ENCODE measurements around the gene KLF18.
"Not testable (repeated sequence)": the region's sequence is repeated elsewhere in the genome, so short reads cannot be mapped to it uniquely, and the experiment has no call there.

KLF18 gene

GRCh38 chr1:44147582-44147981 lies 6.2 kb upstream of the KLF18 start:
- no CpG with 5 or more reads among the region's 3 CpGs for WGBS (ENCODE audit: insufficient coverage, insufficient read length)

DNA sequence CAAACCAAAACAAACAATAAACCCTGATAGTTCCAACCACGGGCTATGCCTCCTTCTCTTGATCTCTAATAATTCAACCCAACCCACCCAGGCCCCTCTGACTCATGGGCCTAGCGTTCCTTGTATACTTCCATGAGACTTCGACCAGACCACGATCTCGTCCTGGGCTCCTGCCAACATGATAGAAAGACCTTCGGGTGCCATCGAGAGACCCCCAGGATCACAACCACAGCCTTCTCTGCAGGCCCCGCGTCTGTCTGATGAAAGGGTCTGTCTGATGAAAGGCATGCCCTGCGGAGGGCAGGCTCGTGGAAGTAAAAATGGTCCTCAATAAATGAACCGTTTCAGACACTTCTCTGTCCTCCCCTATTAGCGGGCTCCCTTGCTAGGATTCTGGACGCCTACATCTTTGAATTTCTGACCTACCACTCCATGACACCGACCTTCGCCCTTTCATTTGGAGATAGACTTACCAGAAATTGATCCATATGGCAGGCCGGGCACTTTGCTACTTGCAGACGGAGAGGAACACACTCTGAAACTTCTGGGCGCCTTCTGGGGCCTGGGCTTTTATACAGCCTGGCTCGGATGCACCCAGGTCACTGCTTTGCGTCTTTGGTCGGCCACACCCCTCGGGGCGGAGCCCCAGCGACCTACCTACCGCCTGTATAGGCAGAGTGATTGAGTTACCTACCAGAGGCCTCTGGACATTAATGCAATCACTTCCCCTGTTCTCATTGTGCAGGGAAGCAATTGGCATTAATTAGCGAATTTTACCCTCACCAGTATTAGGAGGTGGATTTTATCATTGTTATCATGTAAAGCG lies 5.3 kb upstream of the KLF18 start:
- 100% methylated on average over 1 of the region's 28 CpGs for WGBS (ENCODE audit: insufficient coverage, insufficient read length)
- Histone ChIP-seq H3K27ac (ENCODE audit: low read length) (no peak overlapping the region), H3K27me3 (ENCODE audit: control insufficient read depth, insufficient read depth, low read length) (no peaks in the 10 kb centered on the region), H3K4me1 (ENCODE audit: control insufficient read depth, insufficient read depth, low read length) (no peaks in the 10 kb centered on the region), H3K9me3 (ENCODE audit: control insufficient read depth, insufficient read depth, low read length) (peaks cover 1% of the 10 kb centered on the region; the same call in 1 of the 2 replicates), H3K36me3 (ENCODE audit: control insufficient read depth, insufficient read depth, low read length) (no peaks in the 10 kb centered on the region), H3K4me3 (ENCODE audit: low read length) (no peak overlapping the region)
- DNase-seq (ENCODE audit: low read depth, low spot score), result no peak

More at GRCh38 chr1:44147582-44147981, 6.2 kb upstream of the KLF18 start:
- Histone ChIP-seq H3K4me3 (ENCODE audit: low read length) (no peak overlapping the region), H3K9me3 (ENCODE audit: control insufficient read depth, insufficient read depth, low read length) (peaks cover 1% of the 10 kb centered on the region; the same call in 1 of the 2 replicates), H3K4me1 (ENCODE audit: control insufficient read depth, insufficient read depth, low read length) (no peaks in the 10 kb centered on the region), H3K27me3 (ENCODE audit: control insufficient read depth, insufficient read depth, low read length) (no peaks in the 10 kb centered on the region), H3K27ac (ENCODE audit: low read length) (no peak overlapping the region), H3K36me3 (ENCODE audit: control insufficient read depth, insufficient read depth, low read length) (no peaks in the 10 kb centered on the region)
- no peak for DNase-seq (ENCODE audit: low read depth, low spot score)

DNA sequence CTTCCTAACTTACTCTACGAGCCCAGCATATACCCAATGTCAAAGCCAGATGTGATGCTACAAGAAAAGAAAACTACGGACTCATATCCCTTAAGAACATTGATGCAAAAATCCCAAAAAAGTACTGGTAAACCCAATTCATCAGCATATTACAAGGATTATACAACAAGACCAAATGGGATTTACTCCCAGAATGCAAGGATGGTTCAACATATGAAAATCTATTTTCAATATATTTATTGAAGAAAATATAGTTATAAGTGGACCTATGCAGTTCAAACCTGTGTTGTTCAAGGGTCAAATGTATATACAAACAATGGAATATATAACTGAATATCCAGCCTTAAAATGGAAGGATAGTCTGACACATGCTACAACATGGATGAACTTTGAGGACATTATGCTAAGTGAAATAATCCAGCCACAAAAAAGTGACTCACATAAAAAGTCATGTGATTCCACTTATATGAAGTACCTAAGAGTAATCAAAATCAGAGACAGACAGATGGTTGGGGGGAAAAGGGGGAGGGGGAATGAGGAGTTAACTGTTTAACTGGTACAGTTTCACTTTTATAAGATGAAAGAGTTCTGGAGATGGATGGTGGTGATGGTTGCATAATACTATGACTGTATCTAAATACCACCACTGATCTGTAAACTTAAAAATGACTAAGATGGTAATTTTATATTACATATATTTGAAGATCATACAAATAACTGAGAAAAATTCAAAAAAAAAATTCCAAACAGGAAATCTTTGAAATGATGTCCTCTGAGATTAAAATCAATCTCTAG lies 3.7 kb upstream of the KLF18 start:
- H3K4me1 ChIP-seq (ENCODE audit: control insufficient read depth, insufficient read depth, low read length), result no peaks in the 10 kb centered on the region
- no peaks in the 10 kb centered on the region for H3K27me3 ChIP-seq (ENCODE audit: control insufficient read depth, insufficient read depth, low read length)
- WGBS (ENCODE audit: insufficient coverage, insufficient read length), result no CpG with 5 or more reads among the region's 2 CpGs
- DNase-seq (ENCODE audit: low read depth, low spot score), result no peak
- no peak overlapping the region for H3K27ac ChIP-seq (ENCODE audit: low read length)
- H3K36me3 ChIP-seq (ENCODE audit: control insufficient read depth, insufficient read depth, low read length), result no peaks in the 10 kb centered on the region
- no peak overlapping the region for H3K4me3 ChIP-seq (ENCODE audit: low read length)
- peaks cover 1% of the 10 kb centered on the region; the same call in 1 of the 2 replicates for H3K9me3 ChIP-seq (ENCODE audit: control insufficient read depth, insufficient read depth, low read length)

GRCh38 chr1:44139565-44139964 lies 1.9 kb downstream of the KLF18 start:
- not testable (repeated sequence) for H3K9me3 ChIP-seq (ENCODE audit: control insufficient read depth, insufficient read depth, low read length); H3K36me3 ChIP-seq (ENCODE audit: control insufficient read depth, insufficient read depth, low read length); H3K27me3 ChIP-seq (ENCODE audit: control insufficient read depth, insufficient read depth, low read length); H3K27ac ChIP-seq (ENCODE audit: low read length); H3K4me3 ChIP-seq (ENCODE audit: low read length); H3K4me1 ChIP-seq (ENCODE audit: control insufficient read depth, insufficient read depth, low read length); DNase-seq (ENCODE audit: low read depth, low spot score)
- no CpG with 5 or more reads among the region's 8 CpGs for WGBS (ENCODE audit: insufficient coverage, insufficient read length)

GRCh38 chr1:44138239-44138638 lies 3.2 kb downstream of the KLF18 start:
- no peaks in the 10 kb centered on the region for H3K4me1 ChIP-seq (ENCODE audit: control insufficient read depth, insufficient read depth, low read length)
- H3K27me3 ChIP-seq (ENCODE audit: control insufficient read depth, insufficient read depth, low read length), result no peaks in the 10 kb centered on the region
- no peak overlapping the region for H3K4me3 ChIP-seq (ENCODE audit: low read length)
- no peaks in the 10 kb centered on the region for H3K36me3 ChIP-seq (ENCODE audit: control insufficient read depth, insufficient read depth, low read length)
- no CpG with 5 or more reads among the region's 3 CpGs for WGBS (ENCODE audit: insufficient coverage, insufficient read length)
- DNase-seq (ENCODE audit: low read depth, low spot score), result no peak
- no peaks in the 10 kb centered on the region for H3K9me3 ChIP-seq (ENCODE audit: control insufficient read depth, insufficient read depth, low read length)
- no peak overlapping the region for H3K27ac ChIP-seq (ENCODE audit: low read length)

GRCh38 chr1:44135886-44136285 lies 5.5 kb downstream of the KLF18 start:
- H3K4me3 ChIP-seq (ENCODE audit: low read length), result no peak overlapping the region
- no peaks in the 10 kb centered on the region for H3K36me3 ChIP-seq (ENCODE audit: control insufficient read depth, insufficient read depth, low read length)
- no peak overlapping the region for H3K27ac ChIP-seq (ENCODE audit: low read length)
- H3K27me3 ChIP-seq (ENCODE audit: control insufficient read depth, insufficient read depth, low read length), result no peaks in the 10 kb centered on the region
- DNase-seq (ENCODE audit: low read depth, low spot score), result no peak
- H3K9me3 ChIP-seq (ENCODE audit: control insufficient read depth, insufficient read depth, low read length), result no peaks in the 10 kb centered on the region
- no CpG with 5 or more reads among the region's 2 CpGs for WGBS (ENCODE audit: insufficient coverage, insufficient read length)
- no peaks in the 10 kb centered on the region for H3K4me1 ChIP-seq (ENCODE audit: control insufficient read depth, insufficient read depth, low read length)

GRCh38 chr1:44134071-44134920 lies 7.1 kb downstream of the KLF18 start:
- no peaks in the 10 kb centered on the region for H3K36me3 ChIP-seq (ENCODE audit: control insufficient read depth, insufficient read depth, low read length)
- H3K4me1 ChIP-seq (ENCODE audit: control insufficient read depth, insufficient read depth, low read length), result no peaks in the 10 kb centered on the region
- H3K27me3 ChIP-seq (ENCODE audit: control insufficient read depth, insufficient read depth, low read length), result no peaks in the 10 kb centered on the region
- H3K4me3 ChIP-seq (ENCODE audit: low read length), result no peak overlapping the region
- no peak overlapping the region for H3K27ac ChIP-seq (ENCODE audit: low read length)
- no peak for DNase-seq (ENCODE audit: low read depth, low spot score)
- H3K9me3 ChIP-seq (ENCODE audit: control insufficient read depth, insufficient read depth, low read length), result no peaks in the 10 kb centered on the region
- no CpG with 5 or more reads among the region's 19 CpGs for WGBS (ENCODE audit: insufficient coverage, insufficient read length)

DNA sequence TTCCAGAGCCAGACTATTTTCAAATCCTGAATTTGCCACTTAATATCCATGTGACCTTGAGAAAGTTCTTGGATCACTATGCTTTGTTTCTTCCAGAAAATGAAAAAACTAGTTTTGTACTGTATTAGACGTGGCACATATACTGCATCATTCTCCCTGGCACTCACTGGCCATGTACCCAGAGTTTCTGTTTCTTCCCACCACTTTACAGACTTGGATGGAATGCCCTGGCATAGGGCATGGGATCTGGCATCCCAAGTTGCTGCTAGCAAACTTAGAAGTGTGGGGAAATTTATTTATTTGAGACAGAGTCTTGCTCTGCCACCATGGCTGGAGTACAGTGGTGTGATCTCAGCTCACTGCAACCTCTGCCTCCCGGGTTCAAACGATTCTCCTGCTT lies 10.0 kb downstream of the KLF18 start:
- no CpG with 5 or more reads among the region's 3 CpGs for WGBS (ENCODE audit: insufficient coverage, insufficient read length)
- Histone ChIP-seq H3K9me3 (ENCODE audit: control insufficient read depth, insufficient read depth, low read length) (no peaks in the 10 kb centered on the region), H3K36me3 (ENCODE audit: control insufficient read depth, insufficient read depth, low read length) (no peaks in the 10 kb centered on the region), H3K27me3 (ENCODE audit: control insufficient read depth, insufficient read depth, low read length) (no peaks in the 10 kb centered on the region), H3K27ac (ENCODE audit: low read length) (no peak overlapping the region), H3K4me1 (ENCODE audit: control insufficient read depth, insufficient read depth, low read length) (no peaks in the 10 kb centered on the region), H3K4me3 (ENCODE audit: low read length) (no peak overlapping the region)
- DNase-seq (ENCODE audit: low read depth, low spot score), result no peak

DNA sequence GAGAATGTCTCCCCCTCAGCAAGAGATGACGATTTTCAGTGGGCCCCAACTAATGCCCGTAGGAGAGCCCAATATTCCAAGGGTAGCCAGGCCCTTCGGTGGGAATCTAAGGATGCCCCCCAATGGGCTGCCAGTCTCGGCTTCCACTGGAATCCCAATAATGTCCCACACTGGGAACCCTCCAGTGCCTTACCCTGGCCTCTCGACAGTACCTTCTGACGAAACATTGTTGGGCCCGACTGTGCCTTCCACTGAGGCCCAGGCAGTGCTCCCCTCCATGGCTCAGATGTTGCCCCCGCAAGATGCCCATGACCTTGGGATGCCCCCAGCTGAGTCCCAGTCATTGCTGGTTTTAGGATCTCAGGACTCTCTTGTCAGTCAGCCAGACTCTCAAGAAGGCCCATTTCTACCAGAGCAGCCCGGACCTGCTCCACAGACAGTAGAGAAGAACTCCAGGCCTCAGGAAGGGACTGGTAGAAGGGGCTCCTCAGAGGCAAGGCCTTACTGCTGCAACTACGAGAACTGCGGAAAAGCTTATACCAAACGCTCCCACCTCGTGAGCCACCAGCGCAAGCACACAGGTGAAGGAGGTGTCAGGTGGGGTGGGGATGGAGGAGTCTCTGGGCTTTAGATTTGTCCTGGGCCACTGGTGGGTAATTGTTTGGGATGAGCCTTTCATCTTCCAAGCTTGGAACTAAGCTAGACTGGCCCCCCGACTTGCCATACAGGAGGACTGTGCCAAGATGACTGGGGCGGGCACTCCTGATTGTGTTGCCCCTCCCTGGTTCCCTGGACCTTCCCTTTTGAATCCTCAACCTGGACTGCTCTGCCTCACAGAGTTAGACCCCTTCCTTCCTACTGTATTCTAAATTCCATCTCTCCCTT lies 11.6 kb downstream of the KLF18 start:
- WGBS (ENCODE audit: insufficient coverage, insufficient read length), result no CpG with 5 or more reads among the region's 16 CpGs
- no peak for DNase-seq (ENCODE audit: low read depth, low spot score)
- Histone ChIP-seq H3K27ac (ENCODE audit: low read length) (no peak overlapping the region), H3K27me3 (ENCODE audit: control insufficient read depth, insufficient read depth, low read length) (no peaks in the 10 kb centered on the region), H3K4me3 (ENCODE audit: low read length) (no peak overlapping the region), H3K36me3 (ENCODE audit: control insufficient read depth, insufficient read depth, low read length) (no peaks in the 10 kb centered on the region), H3K9me3 (ENCODE audit: control insufficient read depth, insufficient read depth, low read length) (no peaks in the 10 kb centered on the region), H3K4me1 (ENCODE audit: control insufficient read depth, insufficient read depth, low read length) (no peaks in the 10 kb centered on the region; the same call in 1 of the 2 replicates)

Data from iPS DF 6.9 (cell line).